ENCODE results near the gene DCDC2C. TPM values are rescaled to one million over a fixed set of nuclear protein-coding genes. Genes with fewer than 3 reads are reported as not detected.
"Not testable (repeated sequence)": the region's sequence is repeated elsewhere in the genome, so short reads cannot be mapped to it uniquely, and the experiment has no call there.

Gene DCDC2C
- total RNA-seq, 2 experiments from 2014 or later = not detected

DNA sequence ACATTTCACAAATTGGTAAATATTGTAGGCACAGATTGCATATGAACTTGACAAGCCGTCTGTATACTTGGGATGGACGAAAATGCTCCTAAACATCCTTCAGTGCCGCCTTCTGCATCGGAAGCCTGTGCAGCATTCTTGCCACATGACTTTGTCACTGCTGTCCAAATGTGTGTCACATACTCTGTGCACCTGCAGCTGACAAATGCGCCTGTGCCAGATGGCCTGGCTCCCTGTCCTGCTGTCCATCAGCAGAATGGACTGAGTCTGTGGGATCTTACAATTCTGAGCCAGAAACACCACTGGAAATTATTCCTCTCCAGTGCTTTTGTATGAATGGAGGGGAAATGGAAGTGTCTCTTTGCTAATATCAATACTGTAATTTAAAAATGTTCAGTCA, 89.9 kb downstream of the DCDC2C start:
- DNase-seq = no peak
- Mint-ChIP-seq H3K4me1 (ENCODE audit: low read depth) (no peaks in the 10 kb centered on the region), H3K4me3 (no peak overlapping the region), H3K27me3 (ENCODE audit: low read depth) (peaks cover 2% of the 10 kb centered on the region), H3K27ac (no peak overlapping the region), H3K36me3 (ENCODE audit: low read depth) (no peaks in the 10 kb centered on the region), H3K9me3 (no peaks in the 10 kb centered on the region)
- CTCF ChIA-PET = no interaction called here
- intact Hi-C loops (cut with micrococcal nuclease) = no loop called here

DNA sequence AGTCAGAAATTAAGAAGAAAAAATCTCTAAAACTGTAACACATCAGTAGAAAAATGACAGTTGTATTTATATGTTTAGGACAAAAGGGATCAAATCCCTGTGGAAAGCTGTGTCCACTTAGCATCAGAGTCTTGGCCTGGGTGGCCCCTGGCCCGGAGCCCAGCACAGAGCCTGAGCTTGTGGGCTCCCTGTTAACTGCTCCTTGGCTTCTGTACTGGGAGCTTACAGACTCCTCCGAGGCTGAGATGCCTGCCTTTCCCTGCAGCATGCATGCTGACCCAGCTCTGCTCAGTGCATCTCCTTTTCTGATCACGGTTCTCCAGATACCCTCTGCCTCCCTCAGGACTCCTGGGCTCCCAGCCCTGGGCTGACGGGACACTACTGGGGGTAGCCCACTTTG, 98.1 kb downstream of the DCDC2C start:
- Mint-ChIP-seq H3K9me3 (no peaks in the 10 kb centered on the region), H3K27me3 (ENCODE audit: low read depth) (peaks cover 8% of the 10 kb centered on the region), H3K36me3 (ENCODE audit: low read depth) (no peaks in the 10 kb centered on the region), H3K4me1 (ENCODE audit: low read depth) (no peaks in the 10 kb centered on the region), H3K4me3 (no peak overlapping the region), H3K27ac (no peak overlapping the region)
- DNase-seq = no peak
- intact Hi-C loops (cut with micrococcal nuclease) = no loop called here
- CTCF ChIA-PET = no interaction called here

DNA sequence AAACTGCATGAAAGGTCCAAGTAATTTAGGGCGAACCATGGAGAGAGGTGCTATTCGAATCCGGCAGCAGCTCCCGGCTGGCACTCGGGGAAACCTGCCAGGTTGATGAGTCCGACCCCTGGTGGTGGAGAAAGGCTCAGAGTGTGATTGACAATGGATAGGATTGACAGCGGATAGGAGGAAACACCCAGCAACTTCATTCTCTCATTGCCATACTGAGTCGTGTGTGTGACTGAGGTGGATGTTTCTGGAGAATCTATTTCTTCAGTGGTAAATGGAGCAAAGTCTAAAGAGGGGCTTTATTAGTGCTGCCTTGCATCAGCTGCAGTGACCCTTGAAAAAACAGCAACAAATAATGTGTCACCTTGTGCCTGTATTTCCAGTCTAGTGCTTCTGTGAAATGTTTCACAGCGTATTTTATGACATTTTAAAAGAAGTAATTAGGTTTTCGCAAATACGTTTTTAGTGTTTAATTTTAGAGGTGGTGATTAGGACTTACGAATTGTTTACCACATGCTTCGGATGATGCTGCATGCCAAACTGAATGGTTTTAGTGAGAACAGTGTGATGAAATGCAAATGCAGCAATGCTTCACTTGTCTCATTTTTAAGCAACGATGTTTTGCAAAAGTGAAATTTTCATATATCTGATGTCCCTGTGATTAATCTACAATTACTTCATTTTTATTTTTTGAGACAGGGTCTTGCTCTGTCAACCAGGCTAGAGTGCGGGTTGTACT, 102.0 kb downstream of the DCDC2C start:
- peaks cover 15% of the 10 kb centered on the region for H3K27me3 Mint-ChIP-seq (ENCODE audit: low read depth)
- H3K9me3 Mint-ChIP-seq = no peaks in the 10 kb centered on the region
- CTCF ChIA-PET = no interaction called here
- no peaks in the 10 kb centered on the region for H3K4me1 Mint-ChIP-seq (ENCODE audit: low read depth)
- no peak for DNase-seq
- H3K27ac Mint-ChIP-seq = no peak overlapping the region
- no peaks in the 10 kb centered on the region for H3K36me3 Mint-ChIP-seq (ENCODE audit: low read depth)
- no peak overlapping the region for H3K4me3 Mint-ChIP-seq
- intact Hi-C loops (cut with micrococcal nuclease) = no loop called here

DNA sequence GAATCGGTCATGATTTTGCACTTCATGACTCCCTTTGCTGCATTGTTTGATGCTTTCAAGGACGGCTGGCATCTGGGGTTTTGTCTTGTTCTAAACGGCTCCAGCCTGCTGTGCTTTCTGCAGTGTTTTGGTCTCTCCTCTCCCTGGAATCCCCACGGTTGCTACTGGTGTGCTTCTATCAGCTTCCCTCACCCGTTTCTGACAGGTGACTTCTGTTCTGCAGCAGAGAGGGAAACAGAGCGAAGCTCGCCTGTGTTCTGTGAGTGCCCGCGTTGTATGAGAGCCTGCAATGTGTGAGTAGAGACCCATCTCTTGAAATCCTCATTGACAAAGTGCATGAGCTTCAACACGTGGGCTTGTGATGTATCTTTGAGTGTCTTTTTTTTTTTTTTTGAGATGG, 102.8 kb downstream of the DCDC2C start:
- Mint-ChIP-seq H3K9me3 (peaks cover 1% of the 10 kb centered on the region), H3K27me3 (ENCODE audit: low read depth) (peaks cover 15% of the 10 kb centered on the region), H3K4me1 (ENCODE audit: low read depth) (no peaks in the 10 kb centered on the region), H3K36me3 (ENCODE audit: low read depth) (no peaks in the 10 kb centered on the region), H3K4me3 (no peak overlapping the region), H3K27ac (no peak overlapping the region)
- no peak for DNase-seq
- CTCF ChIA-PET = interaction anchor here (0.6 to 0.7 kb wide), 2 partner anchors 26 to 197 kb away, joined by 3 to 9 read pairs; no protein-coding TSS in a partner anchor
- intact Hi-C loops (cut with micrococcal nuclease) = no loop called here

DNA sequence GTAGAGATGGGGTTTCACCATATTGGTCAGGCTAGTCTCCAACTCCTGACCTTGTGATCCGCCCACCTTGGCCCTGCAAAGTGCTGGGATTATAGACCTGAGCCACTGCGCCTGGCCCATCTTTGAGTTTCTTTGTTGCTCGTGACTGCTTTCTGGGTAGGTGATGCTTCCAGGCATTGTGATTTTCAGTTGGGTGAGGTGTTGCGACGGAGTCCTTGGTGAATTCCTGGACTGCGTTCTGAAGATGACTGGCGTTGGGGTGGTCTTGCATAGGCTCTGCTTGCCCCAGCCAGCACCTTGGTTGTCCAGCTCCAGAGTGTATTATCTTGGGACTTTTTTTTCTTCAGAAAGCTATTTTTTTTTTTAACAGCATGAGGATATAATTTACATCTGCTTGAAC, 103.4 kb downstream of the DCDC2C start:
- Mint-ChIP-seq H3K36me3 (ENCODE audit: low read depth) (no peaks in the 10 kb centered on the region), H3K4me3 (no peak overlapping the region), H3K4me1 (ENCODE audit: low read depth) (no peaks in the 10 kb centered on the region), H3K27me3 (ENCODE audit: low read depth) (peaks cover 15% of the 10 kb centered on the region), H3K9me3 (peaks cover 2% of the 10 kb centered on the region), H3K27ac (no peak overlapping the region)
- DNase-seq = no peak
- intact Hi-C loops (cut with micrococcal nuclease) = no loop called here
- CTCF ChIA-PET = interaction anchor here (0.7 to 1.1 kb wide), 3 partner anchors 26 to 79 kb away, joined by 3 to 9 read pairs (median 3); no protein-coding TSS in a partner anchor

DNA sequence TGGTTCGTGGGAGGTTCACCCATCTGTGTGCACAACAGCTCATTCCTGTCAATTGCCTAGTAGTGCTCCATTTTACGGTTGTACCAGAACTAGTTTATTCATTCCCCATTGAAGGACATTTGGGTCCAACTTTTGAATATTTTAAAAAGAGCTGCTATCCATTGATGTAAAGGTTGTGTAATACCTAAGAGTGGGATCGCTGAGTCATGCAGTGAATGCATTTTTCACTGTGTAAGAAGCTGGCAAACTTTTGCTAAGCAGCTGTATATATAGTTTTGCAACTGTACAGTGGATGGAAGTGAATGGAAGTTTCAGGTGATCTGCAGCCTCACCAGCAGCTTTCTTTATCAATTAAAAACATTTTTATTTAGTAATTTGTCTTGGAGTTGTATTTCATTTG, 104.5 kb downstream of the DCDC2C start:
- CTCF ChIA-PET = interaction anchor here (1.0 kb wide), 1 partner anchor 80 kb away, joined by 3 read pairs; no protein-coding TSS in a partner anchor
- no peak overlapping the region for H3K4me3 Mint-ChIP-seq
- peaks cover 4% of the 10 kb centered on the region for H3K9me3 Mint-ChIP-seq
- H3K36me3 Mint-ChIP-seq (ENCODE audit: low read depth) = no peaks in the 10 kb centered on the region
- no peak overlapping the region for H3K27ac Mint-ChIP-seq
- DNase-seq = no peak
- peaks cover 14% of the 10 kb centered on the region for H3K27me3 Mint-ChIP-seq (ENCODE audit: low read depth)
- H3K4me1 Mint-ChIP-seq (ENCODE audit: low read depth) = no peaks in the 10 kb centered on the region
- intact Hi-C loops (cut with micrococcal nuclease) = no loop called here

DNA sequence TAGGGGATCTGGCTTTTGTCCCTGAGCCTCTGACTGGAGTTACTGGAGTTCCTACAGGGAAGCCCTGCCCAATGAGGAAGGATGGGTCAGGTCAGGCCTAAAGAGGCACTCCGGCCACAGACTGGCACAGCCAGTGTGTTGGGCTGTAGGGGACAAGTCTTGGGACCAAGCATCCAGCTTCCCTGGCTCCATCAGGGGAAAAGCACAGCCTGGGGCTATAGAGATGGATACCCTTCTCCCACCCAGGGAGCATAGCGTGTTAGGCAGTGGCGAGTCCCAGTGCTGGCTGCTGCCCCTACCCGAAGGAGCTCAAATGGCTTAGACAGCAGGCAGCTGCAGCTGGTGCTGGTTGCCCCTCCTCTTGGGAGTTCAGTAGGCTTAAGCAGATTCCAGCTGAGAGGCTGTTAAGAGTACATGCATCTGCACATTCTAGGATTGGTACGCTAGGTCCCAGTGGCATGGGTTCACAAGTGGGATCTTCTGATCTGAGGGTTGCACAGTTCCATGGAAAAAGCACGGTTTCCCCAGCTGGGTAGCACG, 111.4 kb downstream of the DCDC2C start:
- no peak overlapping the region for H3K27ac Mint-ChIP-seq
- intact Hi-C loops (cut with micrococcal nuclease) = no loop called here
- H3K27me3 Mint-ChIP-seq (ENCODE audit: low read depth) = peaks cover 7% of the 10 kb centered on the region
- no peak overlapping the region for H3K4me3 Mint-ChIP-seq
- no peaks in the 10 kb centered on the region for H3K4me1 Mint-ChIP-seq (ENCODE audit: low read depth)
- peaks cover 4% of the 10 kb centered on the region for H3K9me3 Mint-ChIP-seq
- CTCF ChIA-PET = no interaction called here
- no peak for DNase-seq
- no peaks in the 10 kb centered on the region for H3K36me3 Mint-ChIP-seq (ENCODE audit: low read depth)

DNA sequence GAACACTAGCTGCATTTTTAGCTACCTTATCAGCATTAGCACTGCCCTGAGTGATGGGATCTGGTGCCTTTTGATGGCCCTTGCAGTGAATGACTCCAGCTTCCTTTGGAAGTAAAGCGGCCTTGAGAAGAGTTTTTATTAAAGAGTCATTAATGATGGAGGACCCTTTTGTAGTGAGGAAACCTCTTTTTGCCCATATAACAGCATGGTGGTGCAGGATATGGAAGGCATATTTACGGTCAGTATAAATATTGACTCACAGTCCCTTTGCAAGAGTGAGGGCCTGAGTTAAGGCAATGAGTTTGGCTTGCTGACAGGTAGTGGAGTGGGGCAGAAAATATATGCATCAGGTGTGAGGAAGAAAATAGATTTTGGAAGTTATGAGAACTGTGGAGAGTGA, 113.8 kb downstream of the DCDC2C start:
- H3K27me3 Mint-ChIP-seq (ENCODE audit: low read depth); DNase-seq; intact Hi-C loops (cut with micrococcal nuclease); H3K36me3 Mint-ChIP-seq (ENCODE audit: low read depth); H3K4me1 Mint-ChIP-seq (ENCODE audit: low read depth); H3K4me3 Mint-ChIP-seq; H3K27ac Mint-ChIP-seq; H3K9me3 Mint-ChIP-seq: not testable (repeated sequence)
- CTCF ChIA-PET = interaction anchor here (0.9 kb wide), 1 partner anchor 20 kb away, joined by 4 read pairs; no protein-coding TSS in a partner anchor

DNA sequence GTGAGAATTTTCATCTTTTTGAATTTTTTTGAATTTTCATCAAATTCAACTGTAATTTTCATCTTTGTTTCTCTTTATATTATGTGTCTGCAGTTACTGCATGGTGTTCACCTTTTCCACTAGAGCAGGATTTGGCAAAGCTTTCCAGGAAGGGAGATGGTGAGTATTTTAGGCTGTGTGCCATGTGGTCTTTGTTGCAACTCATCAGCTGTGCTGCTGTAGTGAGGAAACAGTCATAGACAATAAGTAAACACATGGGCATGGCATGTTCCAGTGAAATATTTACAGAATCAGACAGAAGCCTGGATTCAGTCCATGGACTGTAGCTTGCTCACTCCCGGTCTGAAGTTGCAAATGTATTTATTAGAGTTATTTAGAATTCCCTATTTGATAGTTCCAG, 120.4 kb downstream of the DCDC2C start:
- Mint-ChIP-seq H3K4me3 (no peak overlapping the region), H3K9me3 (peaks cover 12% of the 10 kb centered on the region), H3K27me3 (ENCODE audit: low read depth) (peaks cover 1% of the 10 kb centered on the region), H3K27ac (no peak overlapping the region), H3K4me1 (ENCODE audit: low read depth) (no peaks in the 10 kb centered on the region), H3K36me3 (ENCODE audit: low read depth) (no peaks in the 10 kb centered on the region)
- intact Hi-C loops (cut with micrococcal nuclease) = no loop called here
- CTCF ChIA-PET = interaction anchor here (0.6 kb wide), 1 partner anchor 506 kb away, joined by 3 read pairs; no protein-coding TSS in a partner anchor
- no peak for DNase-seq

DNA sequence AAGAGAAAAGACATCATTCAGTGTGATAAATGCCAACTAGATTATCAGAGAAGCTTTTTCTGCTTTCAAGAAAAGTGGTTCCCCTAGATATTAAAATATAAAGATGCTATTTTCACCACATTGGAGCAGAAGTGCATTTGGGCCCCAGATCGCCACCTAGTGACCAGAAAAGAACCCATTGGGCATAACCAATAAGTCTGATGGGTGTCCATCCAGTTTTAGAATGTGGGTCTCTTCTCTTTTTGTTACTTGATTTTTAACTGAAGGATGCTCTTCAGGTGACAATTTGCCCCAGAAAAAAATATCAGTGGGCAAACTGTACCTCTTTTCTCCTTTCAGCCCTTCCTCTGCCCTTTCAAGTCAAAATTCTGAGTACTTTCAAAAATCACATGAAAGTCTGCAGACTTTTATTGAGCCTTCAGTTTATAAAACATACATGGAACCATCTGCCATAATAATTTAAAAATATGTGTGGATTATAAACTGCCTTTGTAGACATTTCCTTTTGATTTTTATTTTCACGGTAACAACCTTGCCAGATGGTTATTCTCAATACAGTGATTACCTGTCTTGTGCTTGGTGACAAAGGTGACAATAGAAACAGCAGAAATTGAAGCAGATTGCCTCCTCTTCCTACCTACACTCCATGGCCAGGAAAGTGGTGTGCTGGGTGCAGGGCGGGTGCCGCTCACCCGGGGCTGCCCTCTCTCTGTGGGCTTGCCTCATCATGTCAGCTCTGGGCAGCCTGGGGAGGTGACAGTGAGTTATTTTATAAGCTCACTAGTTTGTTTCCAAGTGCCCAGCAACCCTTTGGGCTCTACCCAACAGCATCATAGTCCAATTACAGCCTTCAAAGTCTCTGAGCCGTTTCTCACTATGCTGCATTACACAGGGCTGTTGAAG, 124.5 kb downstream of the DCDC2C start:
- CTCF ChIA-PET = interaction anchor here (0.8 to 1.2 kb wide), 2 partner anchors 13 to 100 kb away, joined by 3 read pairs; no protein-coding TSS in a partner anchor
- Mint-ChIP-seq H3K4me1 (ENCODE audit: low read depth) (no peaks in the 10 kb centered on the region), H3K9me3 (peaks cover 6% of the 10 kb centered on the region), H3K36me3 (ENCODE audit: low read depth) (no peaks in the 10 kb centered on the region), H3K4me3 (no peak overlapping the region), H3K27me3 (ENCODE audit: low read depth) (peaks cover 4% of the 10 kb centered on the region), H3K27ac (no peak overlapping the region)
- intact Hi-C loops (cut with micrococcal nuclease) = loop anchor here (5.0 kb wide), 1 partner anchor 101 kb away; no protein-coding TSS in a partner anchor
- DNase-seq = peak; percentile 34

DNA sequence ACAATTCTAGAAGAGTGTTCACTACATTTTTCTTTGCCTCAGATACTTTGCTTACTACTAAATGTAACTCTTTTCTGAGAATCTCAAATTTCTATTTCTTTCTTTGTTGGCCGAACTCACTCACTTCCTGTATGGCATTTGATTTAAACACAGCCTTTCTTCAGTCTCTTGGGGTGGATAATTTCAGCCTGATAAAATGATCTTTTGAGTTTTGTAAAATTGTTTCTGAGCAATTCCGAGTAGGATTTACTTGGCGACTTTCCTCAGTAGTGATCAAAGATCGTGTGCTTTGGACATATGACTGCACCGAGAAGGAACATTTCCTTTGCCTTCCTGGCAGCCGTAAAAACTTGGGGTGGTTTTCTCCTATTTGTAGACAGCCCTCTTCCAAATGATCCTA, 127.4 kb downstream of the DCDC2C start:
- Mint-ChIP-seq H3K27ac (no peak overlapping the region), H3K4me3 (no peak overlapping the region), H3K4me1 (ENCODE audit: low read depth) (no peaks in the 10 kb centered on the region), H3K36me3 (ENCODE audit: low read depth) (no peaks in the 10 kb centered on the region), H3K27me3 (ENCODE audit: low read depth) (peaks cover 6% of the 10 kb centered on the region), H3K9me3 (no peaks in the 10 kb centered on the region)
- DNase-seq = no peak
- CTCF ChIA-PET = no interaction called here
- intact Hi-C loops (cut with micrococcal nuclease) = no loop called here

DNA sequence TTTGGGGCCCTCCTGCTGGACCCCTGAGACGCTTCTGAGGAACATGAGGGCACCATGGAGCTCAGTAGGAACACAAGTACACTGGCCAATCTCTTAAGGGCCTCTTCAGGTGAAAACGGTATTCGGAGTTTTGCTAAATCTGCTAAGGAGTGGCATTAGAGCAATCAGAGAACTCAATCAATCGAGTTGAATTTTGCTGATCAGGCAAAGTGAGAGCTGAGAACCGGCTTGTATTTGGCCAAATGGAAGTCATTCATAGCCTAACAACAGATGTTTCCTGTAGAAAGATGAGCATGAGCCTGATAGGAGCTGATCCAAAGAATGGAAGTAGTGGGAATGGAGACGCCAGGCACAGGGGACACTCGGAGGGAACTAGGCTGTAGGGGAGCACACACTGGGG, 133.7 kb downstream of the DCDC2C start:
- no peak overlapping the region for H3K27ac Mint-ChIP-seq
- no peaks in the 10 kb centered on the region for H3K4me1 Mint-ChIP-seq (ENCODE audit: low read depth)
- H3K27me3 Mint-ChIP-seq (ENCODE audit: low read depth) = peaks cover 5% of the 10 kb centered on the region
- H3K4me3 Mint-ChIP-seq = no peak overlapping the region
- CTCF ChIA-PET = interaction anchor here (1.0 kb wide), 1 partner anchor 20 kb away, joined by 4 read pairs; no protein-coding TSS in a partner anchor
- H3K9me3 Mint-ChIP-seq = peaks cover 5% of the 10 kb centered on the region
- intact Hi-C loops (cut with micrococcal nuclease) = no loop called here
- DNase-seq = no peak
- H3K36me3 Mint-ChIP-seq (ENCODE audit: low read depth) = no peaks in the 10 kb centered on the region

Data from activated naive CD4-positive, alpha-beta T cell treated with anti-CD3 and anti-CD28 coated beads for 36 hours (primary cell).